Measurements from ENCODE around the gene P3H4. TPM values are rescaled to one million over a fixed set of nuclear protein-coding genes. Genes with fewer than 3 reads are reported as not detected.
"Not testable (repeated sequence)": the region's sequence is repeated elsewhere in the genome, so short reads cannot be mapped to it uniquely, and the experiment has no call there.

The P3H4 gene
- total RNA-seq, 3 donors from 2014 or later: 10.7 to 14.0 (median 12.1) TPM

- Histone ChIP-seq H3K9me3 (no peaks in the 10 kb centered on the region), H3K4me3 (peak overlapping the region; percentile 56), H3K4me1 (ENCODE audit: low read depth) (peaks cover 6% of the 10 kb centered on the region), H3K36me3 (ENCODE audit: low read depth) (no peaks in the 10 kb centered on the region)
- intact Hi-C loops (cut with DNase I, micrococcal nuclease): no loop called here
- DNase-seq (no peak), ATAC-seq (peak; percentile 50)
- no peak for TF ChIP-seq CTCF (IDR thresholded peaks at IDR 0.05)
Observed at GRCh38 chr17:41835214-41835799, 23.6 kb upstream of the P3H4 start.

DNA sequence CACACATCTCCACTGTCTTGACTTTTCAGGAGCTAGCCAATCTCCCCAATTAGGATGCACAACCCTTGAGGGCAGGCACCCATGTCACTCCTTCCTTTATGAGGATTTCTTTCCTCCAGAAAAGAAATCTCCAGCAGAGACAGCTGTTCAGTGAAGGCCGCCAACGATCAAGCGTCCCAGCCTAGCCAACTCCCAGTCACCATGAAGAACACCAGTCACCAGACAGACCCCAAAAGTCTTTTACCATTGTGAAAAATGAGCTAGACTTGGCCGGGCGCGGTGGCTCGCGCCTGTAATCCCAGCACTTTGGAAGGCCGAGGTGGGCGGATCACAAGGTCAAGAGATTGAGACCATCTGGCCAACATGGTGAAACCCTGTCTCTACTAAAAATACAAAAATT is 18.2 kb upstream of the P3H4 start:
- intact Hi-C loops (cut with DNase I, micrococcal nuclease); H3K36me3 ChIP-seq (ENCODE audit: low read depth); H3K4me3 ChIP-seq; ATAC-seq; H3K4me1 ChIP-seq (ENCODE audit: low read depth); H3K9me3 ChIP-seq: not testable (repeated sequence)
- DNase-seq: peak in 1 of 3 donors; percentile 11

- H3K4me3 ChIP-seq: no peak overlapping the region
- TF ChIP-seq CTCF (IDR thresholded peaks at IDR 0.05): no peak
- no peaks in the 10 kb centered on the region for H3K36me3 ChIP-seq (ENCODE audit: low read depth)
- H3K4me1 ChIP-seq (ENCODE audit: low read depth): no peaks in the 10 kb centered on the region
- ATAC-seq: no peak
- H3K9me3 ChIP-seq: no peaks in the 10 kb centered on the region
- DNase-seq: peak in 1 of 3 donors; percentile 36
- intact Hi-C loops (cut with DNase I, micrococcal nuclease): no loop called here
Observed at GRCh38 chr17:41825175-41825845, 13.6 kb upstream of the P3H4 start.

- no peak for TF ChIP-seq CTCF (IDR thresholded peaks at IDR 0.05)
- Histone ChIP-seq H3K9me3 (no peaks in the 10 kb centered on the region), H3K4me3 (no peak overlapping the region), H3K4me1 (ENCODE audit: low read depth) (no peaks in the 10 kb centered on the region), H3K36me3 (ENCODE audit: low read depth) (no peaks in the 10 kb centered on the region)
- DNase-seq (peak in 1 of 3 donors; percentile 17), ATAC-seq (no peak)
- intact Hi-C loops (cut with DNase I, micrococcal nuclease): no loop called here
Observed at GRCh38 chr17:41824086-41824485, 12.3 kb upstream of the P3H4 start.

DNA sequence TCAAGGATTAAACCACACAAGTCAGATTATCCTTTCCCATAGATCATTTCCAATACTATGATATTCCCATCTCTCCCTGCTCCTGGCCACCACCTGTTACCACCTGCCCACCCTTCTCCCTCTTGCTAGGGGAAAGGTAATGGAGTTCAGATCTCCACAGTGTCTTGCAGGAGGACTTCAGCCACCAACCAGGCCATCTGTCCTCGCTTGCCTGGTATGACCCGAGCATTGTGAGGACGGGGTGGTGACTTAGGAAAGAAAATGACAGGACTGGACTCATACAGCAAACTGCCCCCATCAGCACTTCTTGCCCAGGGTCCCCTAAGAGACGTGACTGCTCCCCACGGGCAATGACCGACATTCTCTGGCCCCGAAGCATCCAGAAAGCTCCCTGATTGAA is 11.8 kb upstream of the P3H4 start:
- Histone ChIP-seq H3K4me3 (no peak overlapping the region), H3K4me1 (ENCODE audit: low read depth) (no peaks in the 10 kb centered on the region), H3K36me3 (ENCODE audit: low read depth) (no peaks in the 10 kb centered on the region), H3K9me3 (no peaks in the 10 kb centered on the region)
- DNase-seq (peak in 1 of 3 donors; percentile 26), ATAC-seq (no peak)
- no peak for TF ChIP-seq CTCF (IDR thresholded peaks at IDR 0.05)
- intact Hi-C loops (cut with DNase I, micrococcal nuclease): no loop called here

GRCh38 chr17:41823141-41823524 is 11.4 kb upstream of the P3H4 start:
- no peaks in the 10 kb centered on the region for H3K36me3 ChIP-seq (ENCODE audit: low read depth)
- no peak for TF ChIP-seq CTCF (IDR thresholded peaks at IDR 0.05)
- intact Hi-C loops (cut with DNase I, micrococcal nuclease): no loop called here
- DNase-seq (peak in 1 of 3 donors; percentile 10), ATAC-seq (no peak)
- no peaks in the 10 kb centered on the region for H3K4me1 ChIP-seq (ENCODE audit: low read depth)
- no peaks in the 10 kb centered on the region for H3K9me3 ChIP-seq
- H3K4me3 ChIP-seq: no peak overlapping the region
